T47D (cell line): ENCODE data around the gene RPAIN.
A peak's percentile ranks its signal among the peaks of the same experiment; 100 is the strongest.

ENCODE experiments used
- DNase-seq, 2 experiments: peaks; one replicate each; pipeline versions ENCODE4 v3.0.0 to v3.0.0-alpha.2; 2011 to 2012; ENCODE audit warnings: low read depth in 1 of 2, low spot score in 1 of 2
- JUND ChIP-seq: IDR thresholded peaks from 2 replicates; pipeline ENCODE4 v1.6.1; 2012; ENCODE audit warnings: low read depth
- in situ Hi-C: cut with HindIII; loops from 2 replicates; pipeline ENCODE4 v1.10.0; 2016; ENCODE audit warnings: low sequenced_read_pairs, low pct_unique_long_range_greater_than_20kb

The RPAIN gene

DNA sequence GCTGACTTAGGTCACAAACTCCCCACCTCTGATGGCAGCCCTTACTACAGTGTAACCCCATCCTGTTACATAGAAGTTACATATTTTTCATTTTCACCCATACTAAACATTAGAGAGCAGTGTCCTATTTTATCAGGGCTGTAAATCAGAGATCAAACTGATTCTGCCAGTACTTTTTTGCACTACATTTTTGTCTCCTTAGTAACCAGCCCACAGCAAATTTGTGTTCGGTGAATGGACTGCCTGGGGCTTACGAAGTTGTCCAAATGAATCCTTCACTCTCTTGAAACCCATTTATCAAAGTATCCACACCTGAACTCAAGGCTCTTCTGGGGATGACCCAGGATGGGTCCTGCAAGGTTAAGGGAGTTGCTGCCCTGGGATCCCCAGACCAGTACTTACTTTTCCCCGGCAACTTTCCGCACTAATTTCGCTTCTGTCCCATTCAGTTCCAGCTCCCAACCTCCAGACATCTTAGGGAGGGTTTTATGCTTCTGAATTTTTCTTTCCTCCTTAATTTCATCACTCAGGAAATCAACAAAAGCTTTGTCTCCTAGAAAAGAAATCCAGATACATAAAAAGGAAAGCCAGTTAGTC, 17.8 kb downstream of the RPAIN start:
- TF ChIP-seq JUND: no peak
- no peak for DNase-seq
- in situ Hi-C loops: no loop called here

DNA sequence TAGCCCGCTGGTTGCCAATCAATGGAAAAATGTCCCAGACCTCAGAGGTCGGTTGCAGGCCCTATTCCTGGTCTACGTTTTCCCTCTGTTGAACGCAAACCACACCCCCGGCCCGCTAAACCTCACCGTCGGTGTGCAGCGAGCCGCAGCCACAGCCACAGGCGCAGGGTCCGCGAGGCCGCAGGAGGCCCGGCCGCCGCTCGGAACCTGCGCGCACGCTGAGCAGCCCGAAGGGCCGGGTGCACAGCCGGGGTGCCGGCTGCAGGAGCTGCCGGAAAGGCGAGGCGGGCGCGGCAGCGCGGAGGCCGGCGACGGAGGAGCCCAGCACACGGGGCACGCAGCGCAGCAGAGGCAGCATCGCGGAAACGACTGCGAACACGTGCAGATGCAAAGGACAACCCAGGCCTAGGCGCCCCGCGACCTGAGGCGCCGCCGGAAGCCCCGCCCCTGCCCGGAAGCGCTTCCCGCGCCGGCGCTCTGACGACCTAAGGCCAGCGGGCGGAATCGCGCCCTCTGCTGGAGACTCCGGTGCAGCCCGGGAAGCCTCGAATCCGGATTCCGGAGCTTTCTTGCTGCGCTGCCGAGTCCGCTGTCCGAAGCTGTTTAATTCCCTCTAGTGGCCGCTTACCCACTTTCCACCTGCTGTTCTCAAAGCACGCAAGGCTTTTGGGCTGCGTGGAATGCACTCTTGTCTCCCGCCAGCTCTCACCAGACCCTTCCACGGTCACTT, 18.9 kb downstream of the RPAIN start, which contains the start of gene C1QBP:
TSS of gene C1QBP (minus strand) at position 440 of the 730 bp plus-strand sequence. CDS start at position 358, 82 bp downstream.
- peak; percentile 81 to 94 for DNase-seq
- no peak for TF ChIP-seq JUND
- in situ Hi-C loops: no loop called here

GRCh38 chr17:5439446-5439764, 19.4 kb downstream of the RPAIN start:
- in situ Hi-C loops: no loop called here
- DNase-seq: no peak
- TF ChIP-seq JUND: no peak

- no peak for DNase-seq
- no peak for TF ChIP-seq JUND
- in situ Hi-C loops: no loop called here
Measured at GRCh38 chr17:5443728-5444127, 23.7 kb downstream of the RPAIN start.

DNA sequence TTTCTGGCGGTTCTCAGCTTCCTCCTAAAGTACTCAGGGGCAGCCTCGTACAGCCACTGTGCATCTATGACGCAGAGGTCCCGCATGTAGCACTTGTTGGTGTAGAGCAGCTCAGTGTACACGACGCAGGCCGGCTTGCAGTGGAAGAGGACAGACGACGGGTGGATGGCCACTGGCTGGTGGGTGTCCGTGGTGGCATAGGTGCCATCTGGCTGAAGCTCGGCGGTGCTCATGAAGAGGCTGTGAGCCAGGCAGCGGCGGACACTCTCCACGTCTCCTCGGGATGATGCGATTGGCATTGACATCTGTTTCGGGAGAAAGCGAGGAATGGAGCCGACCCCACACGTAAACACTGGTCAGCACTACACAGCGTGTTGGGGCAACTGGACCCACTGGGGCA, 24.2 kb downstream of the RPAIN start:
- in situ Hi-C loops: no loop called here
- DNase-seq: no peak
- no peak for TF ChIP-seq JUND

- in situ Hi-C loops: no loop called here
- no peak for DNase-seq
- TF ChIP-seq JUND: no peak
Measured at GRCh38 chr17:5446786-5447185, 26.8 kb downstream of the RPAIN start.

GRCh38 chr17:5464717-5465507, 44.9 kb downstream of the RPAIN start:
- TF ChIP-seq JUND: no peak
- in situ Hi-C loops: no loop called here
- no peak for DNase-seq

GRCh38 chr17:5466295-5466694, 46.3 kb downstream of the RPAIN start:
- no peak for DNase-seq
- no peak for TF ChIP-seq JUND
- in situ Hi-C loops: no loop called here

GRCh38 chr17:5467416-5467815, 47.4 kb downstream of the RPAIN start:
- in situ Hi-C loops: no loop called here
- no peak for DNase-seq
- no peak for TF ChIP-seq JUND

DNA sequence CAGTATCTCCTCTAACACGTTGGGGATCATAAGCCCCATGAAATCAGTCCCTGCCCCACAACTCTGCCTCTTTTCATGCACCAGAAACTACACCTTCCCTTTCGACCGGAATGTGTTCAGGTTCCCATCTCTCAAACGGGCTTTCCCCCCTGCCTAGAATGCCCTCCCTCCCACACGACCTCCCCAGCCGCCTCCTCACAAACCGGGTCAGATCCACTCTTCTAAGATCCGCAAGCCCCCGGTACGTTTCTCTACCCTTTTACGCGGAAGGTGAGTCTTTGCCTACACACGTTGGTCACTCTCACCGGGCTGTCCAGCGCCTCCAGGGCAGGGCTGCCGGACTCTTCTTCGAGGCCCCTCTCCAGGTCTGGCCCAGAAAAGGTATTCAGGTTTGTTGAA, 48.1 kb downstream of the RPAIN start:
- no peak for DNase-seq
- in situ Hi-C loops: no loop called here
- TF ChIP-seq JUND: no peak

DNA sequence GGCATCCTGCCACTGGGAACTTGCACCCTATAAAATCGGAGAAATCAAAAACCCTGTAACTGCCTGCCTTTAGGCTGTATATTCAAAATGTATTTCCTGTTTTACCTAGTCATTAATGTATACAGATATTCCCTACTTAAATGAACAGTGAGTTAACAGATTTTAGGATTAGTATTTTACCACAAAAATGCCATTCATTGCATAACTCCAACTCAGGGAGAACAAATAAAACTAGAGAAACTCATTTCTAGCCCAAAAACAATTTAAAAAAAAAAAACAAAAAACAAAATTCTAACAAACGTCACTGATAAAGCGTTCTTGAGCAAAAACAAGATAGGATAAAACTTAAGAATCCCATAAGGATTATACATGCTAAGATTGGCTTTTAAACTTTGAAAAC, 52.5 kb downstream of the RPAIN start:
- DNase-seq: peak in 1 of 2 experiments; percentile 10
- in situ Hi-C loops: no loop called here
- no peak for TF ChIP-seq JUND

- TF ChIP-seq JUND: no peak
- in situ Hi-C loops: no loop called here
- no peak for DNase-seq
Measured at GRCh38 chr17:5473906-5474305, 53.9 kb downstream of the RPAIN start.

DNA sequence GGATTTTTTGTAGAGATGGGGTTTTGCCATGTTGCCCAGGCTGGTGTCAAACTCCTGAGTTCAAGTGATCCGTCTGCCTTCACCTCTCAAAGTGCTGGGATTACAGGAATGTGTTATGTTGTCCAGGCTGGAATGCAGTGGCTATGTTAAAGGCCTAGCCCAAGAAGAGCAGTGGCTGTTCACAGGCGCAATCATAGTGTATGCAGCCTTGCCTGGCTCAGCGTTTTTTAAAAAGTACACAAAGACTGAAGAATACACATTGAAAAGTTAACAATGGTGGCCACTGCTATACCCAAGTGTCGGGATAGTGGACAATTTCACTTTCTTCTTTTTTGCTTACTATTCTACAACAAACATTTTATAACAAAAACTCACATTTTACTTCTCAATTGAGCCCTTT, 59.0 kb downstream of the RPAIN start:
- in situ Hi-C loops: no loop called here
- TF ChIP-seq JUND: no peak
- no peak for DNase-seq
